OCI-LY3 (cell line): ENCODE results near the gene PASK.

ENCODE experiments used
- EZH2phosphoT487 ChIP-seq: fragments of 200-600 bp; shearing (Covaris generic); IDR thresholded peaks from 2 replicates; pipeline ENCODE4 v1.6.1; 2018; ENCODE audit warnings: antibody characterized with exemption, mixed run types, low read depth
- TF ChIP-seq, protein P1 (sequence below): fragments of 200-600, 300-600 bp; sonication (generic); IDR thresholded peaks from 2 replicates; pipeline ENCODE4 v1.5.1; 2014; ENCODE audit warnings: antibody characterized with exemption, low read length, low read depth

DNA sequence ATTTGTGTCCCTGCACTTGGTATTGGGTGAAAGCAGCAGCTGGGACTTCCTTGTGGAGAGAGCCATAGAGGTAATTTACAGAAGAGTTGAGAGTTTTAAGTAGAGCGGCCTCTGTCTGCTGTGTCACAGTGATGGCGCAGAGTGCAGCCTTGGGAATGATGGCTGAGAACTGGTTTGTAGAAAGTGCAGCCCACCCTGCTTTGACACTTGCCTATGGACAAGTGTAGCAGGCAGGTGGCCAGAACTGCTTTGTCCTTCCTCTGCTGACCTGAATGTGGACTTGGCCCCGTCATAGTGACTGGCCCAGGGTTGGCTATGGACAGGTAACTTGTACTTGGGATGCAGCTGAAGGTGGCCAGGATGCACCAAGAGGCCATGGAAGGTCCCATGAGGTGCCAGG lies 32.9 kb upstream of the PASK start:
- TF ChIP-seq, protein P1, sequence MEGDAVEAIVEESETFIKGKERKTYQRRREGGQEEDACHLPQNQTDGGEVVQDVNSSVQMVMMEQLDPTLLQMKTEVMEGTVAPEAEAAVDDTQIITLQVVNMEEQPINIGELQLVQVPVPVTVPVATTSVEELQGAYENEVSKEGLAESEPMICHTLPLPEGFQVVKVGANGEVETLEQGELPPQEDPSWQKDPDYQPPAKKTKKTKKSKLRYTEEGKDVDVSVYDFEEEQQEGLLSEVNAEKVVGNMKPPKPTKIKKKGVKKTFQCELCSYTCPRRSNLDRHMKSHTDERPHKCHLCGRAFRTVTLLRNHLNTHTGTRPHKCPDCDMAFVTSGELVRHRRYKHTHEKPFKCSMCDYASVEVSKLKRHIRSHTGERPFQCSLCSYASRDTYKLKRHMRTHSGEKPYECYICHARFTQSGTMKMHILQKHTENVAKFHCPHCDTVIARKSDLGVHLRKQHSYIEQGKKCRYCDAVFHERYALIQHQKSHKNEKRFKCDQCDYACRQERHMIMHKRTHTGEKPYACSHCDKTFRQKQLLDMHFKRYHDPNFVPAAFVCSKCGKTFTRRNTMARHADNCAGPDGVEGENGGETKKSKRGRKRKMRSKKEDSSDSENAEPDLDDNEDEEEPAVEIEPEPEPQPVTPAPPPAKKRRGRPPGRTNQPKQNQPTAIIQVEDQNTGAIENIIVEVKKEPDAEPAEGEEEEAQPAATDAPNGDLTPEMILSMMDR = no peak
- TF ChIP-seq EZH2phosphoT487 = no peak
